Measurements from ENCODE around the gene SAP30L.

Gene SAP30L

GRCh38 chr5:154430961-154431630 lies 14.7 kb upstream of the SAP30L start:
- H3K4me2 ChIP-seq (ENCODE audit: low read depth, low read length) = no peak overlapping the region
- no peaks in the 10 kb centered on the region for H3K4me1 ChIP-seq (ENCODE audit: low read length)
- H3K9me2 ChIP-seq (replicated peaks; ENCODE audit: insufficient read depth, low read length) = no peaks in the 10 kb centered on the region
- H3F3A ChIP-seq (ENCODE audit: insufficient read depth, low read length) = no peaks in the 10 kb centered on the region
- no peak overlapping the region for H2AFZ ChIP-seq (ENCODE audit: low read length)
- DNase-seq = no peak
- H3K36me3 ChIP-seq (replicated peaks; ENCODE audit: insufficient read depth, low read length) = no peaks in the 10 kb centered on the region
- no peak overlapping the region for H3K9ac ChIP-seq (ENCODE audit: low read length)
- no peak overlapping the region for H3K4me3 ChIP-seq (ENCODE audit: low read length)
- H3K27me3 ChIP-seq (replicated peaks; ENCODE audit: insufficient read depth, low read length) = no peaks in the 10 kb centered on the region
- H3K79me2 ChIP-seq (ENCODE audit: low read length) = no peaks in the 10 kb centered on the region
- H3K9me3 ChIP-seq (replicated peaks; ENCODE audit: insufficient read depth, low read length) = no peaks in the 10 kb centered on the region
- H4K20me1 ChIP-seq (ENCODE audit: insufficient read depth, low read length) = no peaks in the 10 kb centered on the region
- H3K27ac ChIP-seq (ENCODE audit: low read length) = no peak overlapping the region
- TF ChIP-seq CTCF (IDR thresholded peaks at IDR 0.05; ENCODE audit: low read length) = no peak
- no peak for TF ChIP-seq EZH2phosphoT487 (IDR thresholded peaks at IDR 0.05; ENCODE audit: low read length)
- no peak for TF ChIP-seq EZH2 (optimal IDR thresholded peaks at IDR 0.05; ENCODE audit: low read depth, low read length)

DNA sequence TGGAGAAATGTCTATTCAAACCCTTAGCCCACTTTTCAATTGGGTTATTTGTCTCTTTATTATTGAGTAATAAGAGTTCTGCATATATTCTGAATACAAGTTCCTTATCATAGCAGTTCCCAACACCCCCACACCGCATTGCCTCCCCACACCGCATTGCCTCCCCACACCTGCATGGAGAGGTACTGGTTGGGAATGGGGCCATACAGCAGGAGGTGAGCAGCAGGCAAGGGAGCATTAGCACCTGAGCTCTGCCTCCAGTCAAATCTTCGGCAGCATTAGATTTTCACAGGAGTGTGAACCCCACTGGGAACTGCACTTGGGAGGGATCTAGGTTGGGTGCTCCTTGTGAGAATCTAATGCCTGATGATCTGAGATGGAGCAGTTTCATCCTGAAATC lies 10.6 kb upstream of the SAP30L start:
- DNase-seq = no peak
- no peak overlapping the region for H3K4me3 ChIP-seq (ENCODE audit: low read length)

DNA sequence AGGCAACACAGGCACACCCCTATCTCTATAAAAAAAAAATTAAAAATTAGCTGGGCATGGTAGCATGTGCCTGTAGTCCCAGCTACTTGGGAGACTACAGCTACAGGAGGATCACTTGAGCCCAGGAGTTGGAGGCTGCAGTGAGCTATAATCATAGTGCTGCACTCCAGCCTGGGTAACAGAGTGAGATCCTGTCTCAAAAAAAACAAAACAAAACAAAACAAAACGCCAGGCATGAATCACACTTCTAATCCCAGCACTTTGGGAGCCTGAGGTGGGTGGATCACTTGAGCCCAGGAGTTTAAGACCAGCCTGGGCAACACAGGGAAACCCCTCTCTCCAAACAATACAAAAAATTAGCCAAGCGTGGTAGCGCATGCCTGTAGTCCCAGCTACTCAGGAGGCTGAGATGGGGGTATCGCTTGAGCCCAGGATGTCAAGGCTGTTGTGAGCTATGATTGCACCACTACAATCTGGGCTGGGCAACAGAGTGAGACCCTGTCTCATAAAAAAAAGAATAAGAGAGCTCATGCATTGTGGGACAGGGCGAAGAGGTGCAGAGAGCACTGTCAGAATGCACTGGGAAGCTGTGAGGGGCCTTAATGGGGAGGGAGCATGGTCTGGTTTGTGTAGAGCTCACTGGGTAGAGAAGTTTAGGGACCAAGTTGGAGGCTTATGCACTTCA lies 8.4 kb upstream of the SAP30L start:
- H3F3A ChIP-seq (ENCODE audit: insufficient read depth, low read length) = no peaks in the 10 kb centered on the region
- no peaks in the 10 kb centered on the region for H3K4me1 ChIP-seq (ENCODE audit: low read length)
- H3K36me3 ChIP-seq (replicated peaks; ENCODE audit: insufficient read depth, low read length) = 0 out of 2 replicates have a peak, but pooled peaks cover 4% of the 10 kb centered on the region

More for the DNA sequence above, 10.6 kb upstream of the SAP30L start:
- Histone ChIP-seq H3K79me2 (ENCODE audit: low read length) (no peaks in the 10 kb centered on the region), H3K27ac (ENCODE audit: low read length) (no peak overlapping the region), H3K4me1 (ENCODE audit: low read length) (no peaks in the 10 kb centered on the region), H2AFZ (ENCODE audit: low read length) (no peak overlapping the region), H4K20me1 (ENCODE audit: insufficient read depth, low read length) (no peaks in the 10 kb centered on the region), H3K4me2 (ENCODE audit: low read depth, low read length) (no peak overlapping the region), H3K9me3 (replicated peaks; ENCODE audit: insufficient read depth, low read length) (no peaks in the 10 kb centered on the region), H3K9ac (ENCODE audit: low read length) (no peak overlapping the region), H3K27me3 (replicated peaks; ENCODE audit: insufficient read depth, low read length) (no peaks in the 10 kb centered on the region), H3F3A (ENCODE audit: insufficient read depth, low read length) (no peaks in the 10 kb centered on the region), H3K36me3 (replicated peaks; ENCODE audit: insufficient read depth, low read length) (0 out of 2 replicates have a peak, but pooled peaks cover 4% of the 10 kb centered on the region), H3K9me2 (replicated peaks; ENCODE audit: insufficient read depth, low read length) (no peaks in the 10 kb centered on the region)
- TF ChIP-seq EZH2 (optimal IDR thresholded peaks at IDR 0.05; ENCODE audit: low read depth, low read length) = no peak
- TF ChIP-seq CTCF (IDR thresholded peaks at IDR 0.05; ENCODE audit: low read length) = no peak
- TF ChIP-seq EZH2phosphoT487 (IDR thresholded peaks at IDR 0.05; ENCODE audit: low read length) = no peak

More for the DNA sequence above, 8.4 kb upstream of the SAP30L start:
- no peaks in the 10 kb centered on the region for H3K9me3 ChIP-seq (replicated peaks; ENCODE audit: insufficient read depth, low read length)
- no peaks in the 10 kb centered on the region for H3K79me2 ChIP-seq (ENCODE audit: low read length)
- H2AFZ ChIP-seq (ENCODE audit: low read length) = no peak overlapping the region
- TF ChIP-seq CTCF (IDR thresholded peaks at IDR 0.05; ENCODE audit: low read length) = no peak
- TF ChIP-seq EZH2 (optimal IDR thresholded peaks at IDR 0.05; ENCODE audit: low read depth, low read length) = no peak
- no peak for TF ChIP-seq EZH2phosphoT487 (IDR thresholded peaks at IDR 0.05; ENCODE audit: low read length)
- no peaks in the 10 kb centered on the region for H3K27me3 ChIP-seq (replicated peaks; ENCODE audit: insufficient read depth, low read length)
- no peaks in the 10 kb centered on the region for H3K9me2 ChIP-seq (replicated peaks; ENCODE audit: insufficient read depth, low read length)
- no peak overlapping the region for H3K9ac ChIP-seq (ENCODE audit: low read length)
- H3K4me3 ChIP-seq (ENCODE audit: low read length) = no peak overlapping the region
- DNase-seq = no peak
- H3K4me2 ChIP-seq (ENCODE audit: low read depth, low read length) = no peak overlapping the region
- H4K20me1 ChIP-seq (ENCODE audit: insufficient read depth, low read length) = no peaks in the 10 kb centered on the region
- H3K27ac ChIP-seq (ENCODE audit: low read length) = no peak overlapping the region
